Measurements from ENCODE around the gene KCNV2. TPM values are rescaled to one million over a fixed set of nuclear protein-coding genes. Genes with fewer than 3 reads are reported as not detected.

Gene KCNV2
- total and polyA plus RNA-seq, 8 donors: not detected

DNA sequence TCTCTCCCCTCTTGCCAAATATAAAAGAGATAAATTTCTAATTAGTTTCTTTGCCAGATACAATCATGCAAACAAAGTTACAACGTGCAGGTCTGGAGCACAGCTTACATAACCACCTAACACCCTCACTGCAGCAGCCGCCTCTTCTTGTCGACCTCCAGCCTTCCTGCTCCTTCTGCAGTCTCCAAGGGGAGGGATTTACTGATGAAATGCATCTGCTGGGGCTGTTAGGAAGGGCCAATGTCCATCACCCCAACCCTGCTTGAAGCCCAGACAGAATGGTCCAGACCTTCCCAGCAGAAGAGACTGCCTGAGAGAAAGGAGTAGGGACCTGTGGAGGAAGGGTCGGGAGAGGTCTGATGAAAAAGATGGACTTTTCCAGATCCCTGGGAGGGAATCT lies 15.2 kb downstream of the KCNV2 start:
- Histone ChIP-seq H3K36me3 (no peaks in the 10 kb centered on the region), H3K27ac (no peak overlapping the region), H3K27me3 (no peaks in the 10 kb centered on the region), H3K9me3 (no peaks in the 10 kb centered on the region), H3K4me3 (no peak overlapping the region), H3K4me1 (peaks cover 0 to 12% (median 0%) of the 10 kb centered on the region in 3 donors)
- intact Hi-C loops (cut with DNase I): no loop called here
- no peak for FAIRE-seq
- ATAC-seq: no peak
- TF ChIP-seq, protein P1, sequence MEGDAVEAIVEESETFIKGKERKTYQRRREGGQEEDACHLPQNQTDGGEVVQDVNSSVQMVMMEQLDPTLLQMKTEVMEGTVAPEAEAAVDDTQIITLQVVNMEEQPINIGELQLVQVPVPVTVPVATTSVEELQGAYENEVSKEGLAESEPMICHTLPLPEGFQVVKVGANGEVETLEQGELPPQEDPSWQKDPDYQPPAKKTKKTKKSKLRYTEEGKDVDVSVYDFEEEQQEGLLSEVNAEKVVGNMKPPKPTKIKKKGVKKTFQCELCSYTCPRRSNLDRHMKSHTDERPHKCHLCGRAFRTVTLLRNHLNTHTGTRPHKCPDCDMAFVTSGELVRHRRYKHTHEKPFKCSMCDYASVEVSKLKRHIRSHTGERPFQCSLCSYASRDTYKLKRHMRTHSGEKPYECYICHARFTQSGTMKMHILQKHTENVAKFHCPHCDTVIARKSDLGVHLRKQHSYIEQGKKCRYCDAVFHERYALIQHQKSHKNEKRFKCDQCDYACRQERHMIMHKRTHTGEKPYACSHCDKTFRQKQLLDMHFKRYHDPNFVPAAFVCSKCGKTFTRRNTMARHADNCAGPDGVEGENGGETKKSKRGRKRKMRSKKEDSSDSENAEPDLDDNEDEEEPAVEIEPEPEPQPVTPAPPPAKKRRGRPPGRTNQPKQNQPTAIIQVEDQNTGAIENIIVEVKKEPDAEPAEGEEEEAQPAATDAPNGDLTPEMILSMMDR (IDR thresholded peaks at IDR 0.05): no peak
- 61 to 66% methylated on average over 4 of the region's 4 CpGs for WGBS, 2 donors
- no peak for DNase-seq

DNA sequence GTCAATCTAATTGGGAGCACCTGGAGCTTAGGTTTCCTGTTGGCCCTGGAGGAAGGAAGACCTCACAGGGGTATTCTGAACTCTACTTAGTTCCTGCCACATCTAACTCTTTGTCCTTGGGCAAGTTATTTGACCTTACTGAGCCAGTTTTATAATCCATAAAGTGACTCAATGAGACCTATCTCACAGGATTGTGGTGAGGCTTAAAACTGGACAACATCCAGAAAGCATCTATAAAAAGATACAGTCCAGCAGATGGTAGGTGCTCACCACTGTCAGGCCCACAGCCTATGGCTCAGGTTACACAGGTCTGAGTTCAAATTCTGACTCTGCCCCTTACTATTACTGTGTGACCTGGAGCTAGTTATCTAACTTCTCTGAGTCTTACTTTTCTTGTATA lies 23.3 kb downstream of the KCNV2 start:
- Histone ChIP-seq H3K4me3 (no peak overlapping the region), H3K36me3 (no peaks in the 10 kb centered on the region), H3K4me1 (peaks cover 15 to 24% (median 23%) of the 10 kb centered on the region in 3 donors), H3K27ac (no peak overlapping the region), H3K27me3 (no peaks in the 10 kb centered on the region), H3K9me3 (no peaks in the 10 kb centered on the region)
- no peak for FAIRE-seq
- intact Hi-C loops (cut with DNase I): no loop called here
- DNase-seq: no peak
- ATAC-seq: no peak
- TF ChIP-seq, protein P1 (IDR thresholded peaks at IDR 0.05): no peak

DNA sequence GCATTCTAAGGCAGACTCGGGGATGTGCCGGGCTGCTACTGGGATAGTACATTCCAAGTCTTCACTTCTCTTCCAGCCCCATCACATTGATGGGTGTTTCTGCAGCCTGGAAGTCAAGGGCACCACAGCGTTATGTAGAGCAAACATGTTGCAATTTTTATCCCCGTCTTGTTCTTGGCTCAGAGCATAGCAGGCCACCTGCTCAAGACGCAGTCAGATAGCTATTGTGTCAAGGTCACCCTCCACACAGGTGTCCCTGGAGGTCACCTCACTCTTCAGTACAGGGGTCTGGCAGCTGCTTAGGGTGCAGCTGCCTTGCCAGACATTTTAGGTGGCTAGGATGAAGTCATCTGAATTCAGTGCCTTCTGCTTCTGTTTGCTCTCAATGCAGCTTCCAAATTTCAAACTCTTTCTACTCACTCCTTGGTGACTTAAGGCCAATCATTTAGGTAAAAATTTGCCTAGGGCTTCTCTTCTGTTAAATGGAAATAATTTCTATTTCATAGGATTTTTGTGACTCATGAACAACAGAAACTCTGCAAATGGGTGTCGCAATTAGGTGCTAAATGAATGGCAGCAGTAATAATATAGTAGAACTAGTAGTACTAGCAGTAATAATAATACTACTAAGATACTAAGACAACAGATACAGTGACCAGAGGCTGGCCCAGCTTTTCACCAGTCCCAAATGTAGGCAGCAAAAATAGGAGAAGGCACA lies 24.3 kb downstream of the KCNV2 start:
- no peaks in the 10 kb centered on the region for H3K36me3 ChIP-seq
- ATAC-seq: peak; percentile 81 to 92 (median 86)
- no peak overlapping the region for H3K4me3 ChIP-seq
- WGBS, 2 donors: 41 to 49% methylated on average over 6 of the region's 6 CpGs
- no peak for FAIRE-seq
- peak overlapping the region in 3 of 4 donors; percentile 41 to 69 (median 42) for H3K27ac ChIP-seq
- H3K9me3 ChIP-seq: no peaks in the 10 kb centered on the region
- TF ChIP-seq, protein P1 (IDR thresholded peaks at IDR 0.05): no peak
- intact Hi-C loops (cut with DNase I): no loop called here
- DNase-seq: peak in 5 of 6 donors; percentile 46 to 87 (median 66)
- H3K4me1 ChIP-seq: peaks cover 15 to 26% (median 24%) of the 10 kb centered on the region in 3 donors
- H3K27me3 ChIP-seq: no peaks in the 10 kb centered on the region

DNA sequence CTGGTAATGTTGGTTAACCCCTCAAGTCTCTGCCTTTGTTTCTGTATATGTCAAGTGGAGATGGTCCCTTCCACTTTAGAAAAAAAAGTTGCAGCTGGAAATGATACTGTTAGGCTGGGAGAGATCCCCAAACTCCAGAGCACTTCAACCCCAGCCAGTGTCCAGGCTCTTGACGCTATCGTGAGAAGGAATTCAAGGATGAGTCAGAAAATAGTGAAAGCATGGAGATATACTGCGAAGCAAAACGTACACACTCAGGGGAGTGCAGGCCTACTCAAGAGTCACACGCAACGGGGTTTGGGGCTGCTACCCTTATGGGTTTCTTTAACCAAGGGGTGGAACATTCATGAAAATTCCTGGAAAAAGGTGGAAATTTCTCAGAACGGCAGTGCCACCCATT lies 24.9 kb downstream of the KCNV2 start:
- TF ChIP-seq, protein P1 (IDR thresholded peaks at IDR 0.05): no peak
- no peaks in the 10 kb centered on the region for H3K27me3 ChIP-seq
- FAIRE-seq (no peak), ATAC-seq (no peak), DNase-seq (no peak)
- H3K27ac ChIP-seq: peak overlapping the region in 3 of 4 donors; percentile 41 to 69 (median 42)
- intact Hi-C loops (cut with DNase I): no loop called here
- H3K4me1 ChIP-seq: peaks cover 15 to 28% (median 24%) of the 10 kb centered on the region in 3 donors
- no peak overlapping the region for H3K4me3 ChIP-seq
- WGBS, 2 donors: 87 to 90% methylated on average over 7 of the region's 7 CpGs
- no peaks in the 10 kb centered on the region for H3K36me3 ChIP-seq
- no peaks in the 10 kb centered on the region for H3K9me3 ChIP-seq

DNA sequence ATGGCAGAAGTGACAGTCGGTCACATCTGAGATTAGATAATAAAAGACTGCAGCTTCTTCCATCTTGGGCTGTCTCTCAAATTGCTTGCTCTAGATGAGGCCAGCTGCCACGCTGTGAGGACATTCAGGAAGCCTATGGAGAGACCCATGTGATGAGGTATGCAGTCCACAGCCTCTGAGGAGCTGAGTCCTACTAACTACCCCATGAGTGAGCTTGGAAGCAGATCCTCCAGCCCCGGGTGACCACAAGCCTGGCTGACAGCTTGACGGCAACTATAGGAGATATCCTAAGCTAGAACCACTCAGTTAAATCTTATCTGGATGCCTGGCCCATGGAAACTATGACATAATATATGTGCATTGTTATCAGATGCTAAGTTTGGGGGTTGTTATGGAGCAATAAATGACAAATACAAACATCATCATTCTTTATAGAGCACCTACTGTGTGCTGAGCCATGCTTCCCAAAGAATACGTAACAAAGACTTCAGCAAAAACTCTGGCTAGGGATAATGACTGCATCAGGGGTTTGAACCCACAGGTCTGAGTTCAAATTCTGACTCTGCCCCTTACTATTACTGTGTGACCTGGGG lies 26.7 kb downstream of the KCNV2 start:
- Histone ChIP-seq H3K27me3 (no peaks in the 10 kb centered on the region), H3K36me3 (no peaks in the 10 kb centered on the region), H3K27ac (no peak overlapping the region), H3K4me1 (peaks cover 15 to 28% (median 24%) of the 10 kb centered on the region in 3 donors), H3K4me3 (no peak overlapping the region), H3K9me3 (no peaks in the 10 kb centered on the region)
- 79 to 83% methylated on average over 5 of the region's 5 CpGs for WGBS, 2 donors
- TF ChIP-seq, protein P1 (IDR thresholded peaks at IDR 0.05): no peak
- DNase-seq (no peak), FAIRE-seq (no peak), ATAC-seq (no peak)
- intact Hi-C loops (cut with DNase I): no loop called here

All from pancreas (tissue), 10 donors.